ENCODE measurements around the gene CALM1.

CALM1 gene

GRCh38 chr14:90409209-90409730 is 12.4 kb downstream of the CALM1 start (continued):
- no peak for TF ChIP-seq ZSCAN4 (tag by site-specific recombination; IDR thresholded peaks at IDR 0.05)
- peak; percentile 58; the same call in 1 of the 2 replicates for TF ChIP-seq KLF17 (tag by site-specific recombination; IDR thresholded peaks at IDR 0.05)
- TF ChIP-seq ZNF16 (tag by site-specific recombination; IDR thresholded peaks at IDR 0.05; ENCODE audit: low read depth), result no peak
- TF ChIP-seq ZNF302 (tag by site-specific recombination; IDR thresholded peaks at IDR 0.05; ENCODE audit: low read depth), result no peak
- TF ChIP-seq HOXD13 (CRISPR knock-in tag; IDR thresholded peaks at IDR 0.05; ENCODE audit: borderline replicate concordance), result no peak
- no peak for TF ChIP-seq ZNF19 (tag by site-specific recombination; IDR thresholded peaks at IDR 0.05; ENCODE audit: low read depth)
- no peak for TF ChIP-seq ZNF837 (tag by site-specific recombination; IDR thresholded peaks at IDR 0.05)
- no peak for TF ChIP-seq ZNF624 (tag by site-specific recombination; IDR thresholded peaks at IDR 0.05)
- no peak for TF ChIP-seq PBX3 (CRISPR knock-in tag; IDR thresholded peaks at IDR 0.05)
- no peak for TF ChIP-seq ZNF513 (tag by site-specific recombination; IDR thresholded peaks at IDR 0.05)
- TF ChIP-seq ZNF184 (tag by site-specific recombination; IDR thresholded peaks at IDR 0.05), result peak; percentile 66
- peak; percentile 77 for TF ChIP-seq ZNF398 (tag by site-specific recombination; IDR thresholded peaks at IDR 0.05)
- TF ChIP-seq SALL2 (tag by site-specific recombination; IDR thresholded peaks at IDR 0.05; ENCODE audit: borderline replicate concordance), result no peak
- no peak for TF ChIP-seq KLF7 (tag by site-specific recombination; IDR thresholded peaks at IDR 0.05; ENCODE audit: borderline replicate concordance)
- peak; percentile 70; the same call in 1 of the 2 replicates for TF ChIP-seq MZF1 (tag by site-specific recombination; IDR thresholded peaks at IDR 0.05; ENCODE audit: borderline replicate concordance)
- TF ChIP-seq ZNF169 (tag by site-specific recombination; IDR thresholded peaks at IDR 0.05), result no peak
- no peak for TF ChIP-seq ZNF626 (tag by site-specific recombination; IDR thresholded peaks at IDR 0.05)
- no peak for TF ChIP-seq HIC1 (tag by site-specific recombination; IDR thresholded peaks at IDR 0.05)
- TF ChIP-seq ZNF132 (tag by site-specific recombination; IDR thresholded peaks at IDR 0.05; ENCODE audit: borderline replicate concordance), result no peak
- no peak for TF ChIP-seq ZSCAN23 (tag by site-specific recombination; IDR thresholded peaks at IDR 0.05)

All from HEK293 (cell line).